Omental fat pad (tissue), 4 donors: ENCODE results near the gene WDR18. TPM values are rescaled to one million over a fixed set of nuclear protein-coding genes. Genes with fewer than 3 reads are reported as not detected.

ENCODE experiments used
- ATAC-seq: fragments of 150-250 bp; one replicate; pipeline ENCODE4 v1.9.1; 2016; ENCODE audit warnings: mild to moderate bottlenecking, moderate library complexity; ENCODE audit not compliant: low FRiP score
- DNase-seq: peaks from one replicate; pipeline ENCODE4 v3.0.0-alpha.2; 2019; ENCODE audit warnings: low spot score
- total RNA-seq, 4 donors: library from RNA; depleted of rRNA; stranded (reverse); fragments of >200 nt; gene quantifications; one replicate each; pipeline ENCODE4 v1.1.0, GENCODE V29; 2016
- TF ChIP-seq, protein P1 (sequence below), 3 donors: fragments of 450-650 bp; IDR thresholded peaks; one replicate each; pipeline ENCODE4 v1.5.1; 2016 to 2017; ENCODE audit warnings: antibody characterized with exemption in 3 of 3, mild to moderate bottlenecking in 3 of 3, moderate library complexity in 2 of 3

The WDR18 gene
- total RNA-seq, 4 donors from 2014 or later = 22.8 to 69.4 (median 37.5) TPM

DNA sequence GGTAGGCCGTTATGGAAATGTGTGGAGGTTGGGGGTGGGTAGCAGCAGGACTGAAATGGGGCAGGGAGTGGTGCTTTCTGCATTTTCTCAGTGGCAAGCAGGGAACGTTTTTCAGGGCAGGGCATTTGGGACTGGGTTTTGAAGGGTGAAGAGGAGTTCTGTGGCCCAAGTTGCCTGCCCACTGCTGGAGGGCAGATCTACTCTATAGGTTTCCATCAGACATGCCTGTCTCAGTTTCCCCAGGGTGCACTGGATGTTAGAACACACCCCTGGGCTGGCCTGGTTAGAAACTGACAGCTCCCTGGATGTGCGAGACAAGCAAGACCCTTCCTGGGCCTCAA is 15.2 kb downstream of the WDR18 start:
- TF ChIP-seq, protein P1, sequence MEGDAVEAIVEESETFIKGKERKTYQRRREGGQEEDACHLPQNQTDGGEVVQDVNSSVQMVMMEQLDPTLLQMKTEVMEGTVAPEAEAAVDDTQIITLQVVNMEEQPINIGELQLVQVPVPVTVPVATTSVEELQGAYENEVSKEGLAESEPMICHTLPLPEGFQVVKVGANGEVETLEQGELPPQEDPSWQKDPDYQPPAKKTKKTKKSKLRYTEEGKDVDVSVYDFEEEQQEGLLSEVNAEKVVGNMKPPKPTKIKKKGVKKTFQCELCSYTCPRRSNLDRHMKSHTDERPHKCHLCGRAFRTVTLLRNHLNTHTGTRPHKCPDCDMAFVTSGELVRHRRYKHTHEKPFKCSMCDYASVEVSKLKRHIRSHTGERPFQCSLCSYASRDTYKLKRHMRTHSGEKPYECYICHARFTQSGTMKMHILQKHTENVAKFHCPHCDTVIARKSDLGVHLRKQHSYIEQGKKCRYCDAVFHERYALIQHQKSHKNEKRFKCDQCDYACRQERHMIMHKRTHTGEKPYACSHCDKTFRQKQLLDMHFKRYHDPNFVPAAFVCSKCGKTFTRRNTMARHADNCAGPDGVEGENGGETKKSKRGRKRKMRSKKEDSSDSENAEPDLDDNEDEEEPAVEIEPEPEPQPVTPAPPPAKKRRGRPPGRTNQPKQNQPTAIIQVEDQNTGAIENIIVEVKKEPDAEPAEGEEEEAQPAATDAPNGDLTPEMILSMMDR (IDR thresholded peaks at IDR 0.05) = no peak
- DNase-seq = no peak
- no peak for ATAC-seq

DNA sequence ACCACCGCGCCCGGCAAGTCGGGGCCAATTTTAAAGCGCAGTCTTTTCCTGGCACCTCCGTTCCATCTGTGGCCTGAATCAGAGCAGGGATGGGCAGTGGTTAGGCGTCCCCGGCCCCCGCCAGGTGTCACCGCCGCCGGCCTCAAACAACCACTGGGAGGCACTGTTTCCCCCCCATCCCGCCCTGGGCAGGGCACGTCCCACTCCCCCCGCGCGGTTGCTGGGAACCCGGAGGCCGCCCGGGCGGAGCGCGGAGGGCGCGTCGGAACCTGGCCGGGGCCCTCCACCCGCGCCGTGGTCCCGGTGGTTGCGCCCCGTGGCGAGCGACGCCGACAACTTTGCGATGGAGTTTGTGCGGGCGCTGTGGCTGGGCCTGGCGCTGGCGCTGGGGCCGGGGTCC is 15.9 kb downstream of the WDR18 start, which contains the start of gene GRIN3B:
Gene GRIN3B (plus strand): TSS at position 325 of the 400 bp plus-strand sequence. CDS start 19 bp downstream, at position 344.
- peak; percentile 27 for ATAC-seq
- no peak for DNase-seq
- TF ChIP-seq, protein P1 (IDR thresholded peaks at IDR 0.05) = no peak

GRCh38 chr19:1000591-1001537 is 16.7 kb downstream of the WDR18 start:
- ATAC-seq (no peak), DNase-seq (no peak)
- TF ChIP-seq, protein P1 (IDR thresholded peaks at IDR 0.05) = no peak

GRCh38 chr19:1001538-1002166 is 17.5 kb downstream of the WDR18 start:
- ATAC-seq = peak; percentile 54
- DNase-seq = no peak
- TF ChIP-seq, protein P1 (IDR thresholded peaks at IDR 0.05) = peak in 1 of 3 donors; percentile 23

DNA sequence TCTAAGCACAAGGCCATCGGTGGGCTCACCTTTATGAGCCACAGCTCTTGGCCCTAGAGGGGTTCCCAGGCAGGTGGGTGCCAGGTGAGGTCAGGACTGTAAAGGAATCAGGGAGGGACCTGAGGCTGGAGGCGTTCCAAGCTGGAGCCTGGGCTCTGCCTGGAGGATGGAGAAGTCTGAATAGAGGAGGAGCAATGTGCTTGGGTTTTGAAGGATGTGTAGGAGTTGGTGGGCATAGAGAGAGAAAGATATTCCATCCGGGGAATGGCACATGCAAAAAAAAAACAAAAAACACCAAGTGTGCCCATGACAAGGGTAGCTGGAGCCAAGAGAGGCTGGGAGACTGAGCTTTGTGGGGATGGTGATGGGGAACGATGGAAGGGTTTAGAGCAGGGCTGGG is 18.5 kb downstream of the WDR18 start:
- DNase-seq (no peak), ATAC-seq (no peak)
- TF ChIP-seq, protein P1 (IDR thresholded peaks at IDR 0.05) = no peak

GRCh38 chr19:1003283-1003682 is 19.1 kb downstream of the WDR18 start:
- ATAC-seq = no peak
- TF ChIP-seq, protein P1 (IDR thresholded peaks at IDR 0.05) = no peak
- no peak for DNase-seq
